GM19467 (cell line): ENCODE data around the gene ABHD18.
A peak's percentile ranks its signal among the peaks of the same experiment; 100 is the strongest.
"Not testable (repeated sequence)": the region's sequence is repeated elsewhere in the genome, so short reads cannot be mapped to it uniquely, and the experiment has no call there.

Experiments
- ATAC-seq: cut with Tn5 transposase; IDR thresholded peaks from one replicate; pipeline ENCODE4 v1.9.1; 2021; ENCODE audit warnings: mild to moderate bottlenecking, moderate library complexity; ENCODE audit not compliant: unreplicated experiment

Gene ABHD18

DNA sequence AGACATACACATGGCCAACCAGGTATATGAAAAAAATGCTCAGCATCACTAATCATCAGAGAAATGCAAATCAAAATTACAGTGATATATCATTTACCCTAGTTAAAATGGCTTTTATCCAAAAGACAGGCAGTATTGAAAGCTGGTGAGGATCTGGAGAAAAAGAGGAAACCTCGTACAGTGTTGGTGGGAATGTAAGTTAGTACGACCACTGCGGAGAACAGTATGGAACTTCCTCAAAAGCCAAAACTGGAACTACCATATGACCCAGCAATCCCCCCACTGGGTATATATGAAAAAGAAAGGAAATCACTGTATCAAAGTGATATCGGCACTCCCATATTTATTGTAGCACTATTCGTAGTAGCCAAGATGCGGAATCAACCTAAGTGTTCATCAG, 23.4 kb downstream of the ABHD18 start:
- ATAC-seq = no peak

DNA sequence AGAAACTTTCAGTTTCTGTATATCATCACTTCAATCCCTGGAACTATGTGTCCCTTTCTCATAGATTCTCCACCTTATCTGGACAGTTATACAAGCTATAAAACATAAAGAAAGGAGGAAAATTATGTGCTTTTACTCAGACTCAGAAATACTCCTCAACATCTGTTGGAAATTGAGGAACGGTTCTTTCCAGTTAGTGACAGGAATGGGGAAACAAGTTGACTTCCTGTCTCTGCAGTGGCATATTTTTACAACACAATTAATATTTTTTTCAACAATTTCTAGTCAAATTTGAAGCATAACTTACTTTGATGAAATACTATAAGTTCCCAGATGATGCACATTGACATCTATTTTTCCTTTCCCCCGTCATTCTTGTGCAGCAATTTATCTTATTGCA, 27.9 kb downstream of the ABHD18 start:
- ATAC-seq = no peak

DNA sequence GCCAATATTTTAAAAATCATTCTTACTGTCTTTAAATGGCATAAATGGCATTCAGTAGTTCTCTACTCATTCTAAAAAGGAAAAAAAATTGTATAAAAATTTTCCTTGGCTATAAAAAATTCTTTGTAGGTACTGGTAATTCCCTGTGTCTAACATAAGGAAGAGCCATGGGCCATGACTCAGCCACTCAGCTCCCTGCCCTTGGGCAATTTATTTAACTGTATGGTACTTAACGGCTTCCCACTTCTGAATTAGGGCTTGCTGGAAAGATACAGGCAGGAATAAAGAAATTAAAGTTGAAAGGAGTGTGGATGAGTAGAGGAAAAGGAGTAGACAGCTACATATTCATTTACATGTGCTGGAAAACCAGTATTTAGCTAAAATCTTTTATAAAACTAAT, 30.6 kb downstream of the ABHD18 start:
- no peak for ATAC-seq

DNA sequence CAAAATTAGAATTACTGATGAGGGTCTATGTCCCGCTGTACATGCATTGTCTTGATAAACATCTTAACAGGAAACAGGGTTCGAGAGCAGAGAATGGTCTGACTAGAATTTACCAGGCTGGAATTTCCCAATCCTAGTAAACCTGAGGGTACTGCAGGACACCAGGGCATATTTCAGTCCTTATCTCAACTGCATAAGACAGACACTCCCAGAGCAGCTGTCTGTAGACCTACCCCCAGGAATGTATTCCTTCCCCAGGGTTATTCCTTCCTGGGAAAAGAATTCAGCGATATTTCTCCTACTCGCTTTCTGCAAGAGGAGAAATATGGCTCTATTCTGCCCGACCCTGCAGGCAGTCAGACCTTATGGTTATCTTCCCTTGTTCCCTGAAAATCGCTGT, 31.3 kb downstream of the ABHD18 start:
- ATAC-seq = not testable (repeated sequence)

- peak; percentile 93 for ATAC-seq
Observed at GRCh38 chr4:127997534-127998388, 32.6 kb downstream of the ABHD18 start.

DNA sequence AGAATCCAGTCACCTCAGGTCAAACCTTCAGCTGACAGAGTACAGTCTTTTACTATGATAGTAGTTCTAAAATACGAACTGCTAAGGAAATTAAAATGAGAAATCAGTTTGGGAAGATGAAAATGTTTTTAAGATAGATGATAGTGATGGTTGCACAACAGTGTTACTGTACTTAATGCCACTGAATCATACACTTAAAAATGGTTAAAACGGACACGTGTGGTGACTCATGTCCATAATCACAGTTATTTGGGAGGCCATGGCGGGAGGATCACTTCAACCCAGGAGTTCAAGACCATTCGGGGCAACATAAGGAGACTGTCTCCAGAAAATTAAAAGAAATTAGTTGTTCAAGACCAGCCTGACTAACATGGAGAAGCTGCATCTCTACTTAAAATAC, 41.4 kb downstream of the ABHD18 start:
- ATAC-seq = no peak

DNA sequence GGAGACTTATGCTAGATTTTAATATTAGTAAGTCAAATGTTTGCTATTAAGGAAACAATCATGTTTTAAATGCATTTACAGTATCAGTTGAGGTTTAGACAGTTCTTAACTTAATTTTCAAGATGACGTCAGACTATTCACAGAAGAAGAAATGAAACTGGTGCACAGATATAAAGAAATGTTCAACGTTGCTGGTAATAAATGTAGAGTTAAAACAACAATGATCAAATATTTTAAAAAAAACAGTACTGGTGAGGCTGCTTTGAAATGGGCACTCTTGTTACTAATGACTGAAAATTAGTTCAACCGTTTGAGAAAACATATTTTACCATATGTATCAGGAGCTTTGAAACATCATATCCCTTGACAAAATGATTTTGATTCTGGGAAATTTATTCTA, 44.2 kb downstream of the ABHD18 start:
- ATAC-seq = no peak

GRCh38 chr4:128025319-128025718, 60.1 kb downstream of the ABHD18 start:
- ATAC-seq = no peak

DNA sequence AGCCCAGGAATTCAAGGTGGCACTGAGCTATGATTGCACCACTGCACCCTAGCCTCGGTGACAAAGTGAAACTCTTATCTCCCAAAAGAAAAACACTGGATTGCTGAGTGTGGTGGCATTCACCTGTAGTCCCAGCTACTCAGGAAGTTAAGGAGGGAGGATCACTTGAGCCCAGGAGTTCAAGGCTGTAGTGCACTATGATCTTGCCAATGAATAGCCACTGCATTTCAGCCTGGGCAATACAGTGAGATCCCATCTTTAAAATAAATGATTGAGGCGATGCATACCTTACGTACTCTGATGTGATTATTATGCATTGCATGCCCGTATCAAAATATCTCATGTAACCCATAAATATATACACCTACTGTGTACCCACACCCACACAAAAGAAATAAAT, 64.7 kb downstream of the ABHD18 start:
- no peak for ATAC-seq

DNA sequence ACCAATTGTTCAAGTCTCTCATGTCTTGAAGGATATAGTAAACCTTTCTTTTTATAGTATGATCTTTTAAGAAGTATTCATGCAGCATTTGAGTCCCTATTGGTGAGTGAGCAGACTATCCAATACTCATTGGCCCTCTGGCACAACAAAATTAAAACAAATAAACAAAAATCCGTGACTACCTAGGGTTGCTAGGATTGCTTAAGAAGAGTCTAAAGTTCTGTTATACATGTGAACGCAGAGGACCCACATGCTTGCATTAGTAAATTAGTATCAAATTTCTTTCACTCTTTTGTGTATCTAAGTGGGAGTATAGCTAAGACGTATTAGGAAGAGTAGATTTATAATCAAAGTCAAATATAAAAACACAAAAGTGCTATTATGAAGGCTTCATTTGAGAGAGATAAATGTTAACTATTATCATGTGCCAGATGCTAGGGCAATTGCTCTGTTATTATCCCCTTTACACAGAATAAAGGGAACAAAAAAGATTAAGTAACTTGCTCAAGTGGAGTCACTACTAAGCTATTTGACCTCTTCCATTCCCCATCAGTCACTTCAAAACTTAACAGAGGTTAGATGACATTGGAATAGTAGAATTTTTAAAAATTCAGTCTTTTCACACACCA, 66.7 kb downstream of the ABHD18 start:
- no peak for ATAC-seq

GRCh38 chr4:128039568-128039967, 74.4 kb downstream of the ABHD18 start:
- no peak for ATAC-seq

DNA sequence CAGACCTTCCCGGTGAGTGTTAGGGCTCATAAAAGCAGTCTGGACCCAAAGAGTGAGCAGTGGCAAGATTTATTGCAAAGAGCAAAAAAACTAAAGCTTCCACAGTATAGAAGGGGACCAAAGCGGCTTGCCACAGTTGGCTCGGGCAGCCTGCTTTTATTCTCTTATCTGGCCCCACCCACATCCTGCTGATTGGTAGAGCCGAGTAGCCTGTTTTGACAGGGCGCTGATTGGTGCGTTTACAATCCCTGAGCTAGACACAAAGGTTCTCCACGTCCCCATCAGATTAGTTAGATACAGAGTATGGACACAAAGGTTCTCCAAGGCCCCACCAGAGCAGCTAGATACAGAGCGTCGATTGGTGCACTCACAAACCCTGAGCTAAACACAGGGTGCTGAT, 81.8 kb downstream of the ABHD18 start:
- not testable (repeated sequence) for ATAC-seq

GRCh38 chr4:128047514-128047913, 82.3 kb downstream of the ABHD18 start:
- not testable (repeated sequence) for ATAC-seq

DNA sequence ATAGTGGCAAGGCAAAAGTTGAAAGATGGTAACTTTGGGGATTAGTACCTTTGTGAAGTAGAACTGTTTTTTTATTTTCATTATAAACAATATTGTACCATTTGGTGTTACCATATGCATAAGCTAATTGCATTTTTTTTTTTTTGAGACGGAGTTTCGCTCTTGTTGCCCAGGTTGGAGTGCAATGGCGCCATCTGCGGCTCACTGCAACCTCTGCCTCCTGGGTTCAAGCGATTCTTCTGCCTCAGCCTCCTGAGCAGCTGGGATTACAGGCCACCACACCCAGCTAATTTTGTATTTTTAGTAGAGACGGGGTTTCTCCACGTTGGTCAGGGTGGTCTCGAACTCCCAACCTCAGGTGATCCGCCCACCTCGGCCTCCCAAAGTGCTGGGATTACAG, 86.0 kb downstream of the ABHD18 start:
- not testable (repeated sequence) for ATAC-seq

GRCh38 chr4:128054907-128055306, 89.7 kb downstream of the ABHD18 start:
- not testable (repeated sequence) for ATAC-seq

DNA sequence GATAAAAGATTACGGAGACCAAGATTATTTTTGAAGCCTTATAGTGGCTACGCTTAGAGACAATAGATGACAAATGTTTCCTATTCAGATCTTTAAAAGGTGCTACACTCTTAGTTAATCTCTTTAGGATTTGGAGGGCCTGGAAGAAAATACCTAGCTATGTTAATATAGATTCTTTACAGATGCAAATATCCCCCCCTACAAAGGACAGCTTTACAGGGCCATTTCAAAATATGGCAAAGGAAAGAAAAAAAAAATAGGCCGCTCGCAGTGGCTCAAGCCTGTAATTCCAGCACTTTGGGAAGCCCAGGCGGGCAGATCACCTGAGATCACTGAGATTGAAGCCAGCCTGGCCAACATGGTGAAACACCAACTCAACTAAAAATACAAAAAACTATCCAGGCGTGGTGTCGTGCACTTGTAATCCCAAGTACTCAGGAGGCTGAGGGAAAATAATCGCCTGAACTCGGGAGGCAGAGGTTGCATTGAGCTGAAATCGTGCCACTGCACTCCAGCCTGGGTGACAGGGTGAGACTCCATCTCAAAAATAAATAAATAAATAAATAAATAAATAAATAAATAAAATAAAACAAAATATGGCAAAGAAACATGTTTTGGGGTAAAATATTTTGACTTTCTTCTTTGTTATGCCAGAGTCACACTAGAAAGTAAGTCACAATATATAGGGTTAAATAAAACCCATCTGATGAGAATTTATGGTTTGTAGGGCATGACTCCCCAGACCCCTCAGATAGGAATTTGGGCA, 90.4 kb downstream of the ABHD18 start:
- ATAC-seq = not testable (repeated sequence)

- no peak for ATAC-seq
Observed at GRCh38 chr4:128056396-128056795, 91.2 kb downstream of the ABHD18 start.

GRCh38 chr4:128060121-128060698, 95.0 kb downstream of the ABHD18 start:
- no peak for ATAC-seq

DNA sequence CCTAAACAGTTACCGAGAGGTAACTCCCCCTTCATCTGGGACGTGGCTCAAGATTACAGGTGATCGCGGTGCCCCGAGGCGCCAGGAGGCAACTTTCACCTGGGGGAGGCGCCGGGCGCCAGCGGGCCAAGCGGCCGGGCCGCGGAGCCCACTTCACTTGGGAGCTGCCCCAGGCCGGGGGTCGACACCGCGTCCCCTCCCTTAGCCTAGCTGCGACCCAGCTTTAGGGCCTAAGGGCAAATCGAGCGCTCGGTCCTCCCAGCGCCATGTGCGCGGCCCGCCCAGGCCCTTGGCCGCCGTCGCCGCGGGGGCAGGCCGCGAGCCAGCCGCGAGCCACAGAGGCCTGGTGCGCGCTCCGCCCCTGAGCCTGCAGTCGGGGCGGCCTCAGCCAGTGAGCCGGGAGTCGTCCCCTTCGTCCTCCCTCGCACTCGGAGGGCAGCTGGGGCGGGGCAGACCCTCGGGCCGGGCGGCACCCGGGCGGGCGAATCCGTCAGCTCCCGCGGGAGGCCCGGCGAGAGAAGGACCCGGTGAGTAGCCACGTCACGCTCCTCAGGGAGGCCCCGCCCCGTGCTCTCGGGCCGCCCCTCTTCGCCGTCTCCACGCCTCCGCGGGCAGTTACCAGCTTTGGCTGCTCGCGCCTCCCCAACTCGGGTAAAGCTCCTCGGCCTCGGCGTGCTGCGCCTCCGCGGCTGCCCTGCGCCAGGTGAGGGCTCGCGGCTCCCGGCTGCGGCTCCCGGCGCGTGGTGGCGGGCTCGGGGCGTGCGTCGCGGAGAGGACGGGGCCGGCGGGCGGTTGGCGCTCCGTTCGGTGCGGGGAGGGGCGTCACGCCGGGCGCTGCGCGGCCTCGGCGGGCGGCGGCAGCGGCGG, 95.7 kb downstream of the ABHD18 start, which contains the start of gene LARP1B:
TSS of gene LARP1B (plus strand) at position 614 of the 867 bp plus-strand sequence. CDS start 13,640 bp downstream, outside the sequence.
- peak; percentile 89 for ATAC-seq
